ENCODE results near the gene SGPL1. TPM values are rescaled to one million over a fixed set of nuclear protein-coding genes. Genes with fewer than 3 reads are reported as not detected.

SGPL1 gene
- total RNA-seq, 1 donor from 2014 or later, result 98.9 TPM

GRCh38 chr10:70920519-70920918 is 104.8 kb downstream of the SGPL1 start:
- Mint-ChIP-seq H3K9me3 (no peaks in the 10 kb centered on the region), H3K4me1 (peaks cover 5% of the 10 kb centered on the region)
- intact Hi-C loops (cut with micrococcal nuclease), result no loop called here

GRCh38 chr10:70921285-70921684 is 105.5 kb downstream of the SGPL1 start:
- Mint-ChIP-seq H3K9me3 (no peaks in the 10 kb centered on the region), H3K4me3 (no peak overlapping the region), H3K27me3 (peaks cover 4% of the 10 kb centered on the region), H3K27ac (no peak overlapping the region), H3K36me3 (ENCODE audit: low read depth) (no peaks in the 10 kb centered on the region), H3K4me1 (peaks cover 6% of the 10 kb centered on the region)
- no peak for DNase-seq
- intact Hi-C loops (cut with micrococcal nuclease), result no loop called here

More at GRCh38 chr10:70920519-70920918, 104.8 kb downstream of the SGPL1 start:
- H3K36me3 Mint-ChIP-seq (ENCODE audit: low read depth), result no peaks in the 10 kb centered on the region
- H3K4me3 Mint-ChIP-seq, result no peak overlapping the region
- no peak overlapping the region for H3K27ac Mint-ChIP-seq
- peaks cover 4% of the 10 kb centered on the region for H3K27me3 Mint-ChIP-seq
- DNase-seq, result no peak

GRCh38 chr10:70923696-70924095 is 107.9 kb downstream of the SGPL1 start:
- Mint-ChIP-seq H3K36me3 (ENCODE audit: low read depth) (no peaks in the 10 kb centered on the region), H3K4me3 (no peak overlapping the region), H3K27me3 (peaks cover 4% of the 10 kb centered on the region), H3K9me3 (no peaks in the 10 kb centered on the region), H3K4me1 (peaks cover 6% of the 10 kb centered on the region), H3K27ac (no peak overlapping the region)
- intact Hi-C loops (cut with micrococcal nuclease), result no loop called here
- DNase-seq, result no peak

GRCh38 chr10:70925377-70926225 is 109.9 kb downstream of the SGPL1 start:
- Mint-ChIP-seq H3K36me3 (ENCODE audit: low read depth) (no peaks in the 10 kb centered on the region), H3K4me1 (peaks cover 6% of the 10 kb centered on the region), H3K27me3 (peaks cover 4% of the 10 kb centered on the region), H3K27ac (no peak overlapping the region), H3K4me3 (no peak overlapping the region), H3K9me3 (no peaks in the 10 kb centered on the region)
- intact Hi-C loops (cut with micrococcal nuclease), result loop anchor here (5.0 kb wide), 2 partner anchors 282 to 362 kb away; no protein-coding TSS in a partner anchor
- peak; percentile 87 for DNase-seq

- Mint-ChIP-seq H3K27me3 (peaks cover 4% of the 10 kb centered on the region), H3K9me3 (no peaks in the 10 kb centered on the region), H3K27ac (no peak overlapping the region), H3K4me1 (peaks cover 6% of the 10 kb centered on the region), H3K36me3 (ENCODE audit: low read depth) (no peaks in the 10 kb centered on the region), H3K4me3 (no peak overlapping the region)
- DNase-seq, result no peak
- intact Hi-C loops (cut with micrococcal nuclease), result loop anchor here (5.0 kb wide), 2 partner anchors 281 to 361 kb away; no protein-coding TSS in a partner anchor
Observed at GRCh38 chr10:70926226-70927000, 110.7 kb downstream of the SGPL1 start.

GRCh38 chr10:70927189-70927943 is 111.6 kb downstream of the SGPL1 start:
- no peaks in the 10 kb centered on the region for H3K36me3 Mint-ChIP-seq (ENCODE audit: low read depth)
- H3K9me3 Mint-ChIP-seq, result no peaks in the 10 kb centered on the region
- no peak overlapping the region for H3K4me3 Mint-ChIP-seq
- peaks cover 6% of the 10 kb centered on the region for H3K4me1 Mint-ChIP-seq
- H3K27ac Mint-ChIP-seq, result no peak overlapping the region
- DNase-seq, result no peak
- intact Hi-C loops (cut with micrococcal nuclease), result loop anchor here (5.0 kb wide), 2 partner anchors 280 to 360 kb away; no protein-coding TSS in a partner anchor
- H3K27me3 Mint-ChIP-seq, result peaks cover 4% of the 10 kb centered on the region

- Mint-ChIP-seq H3K27ac (no peak overlapping the region), H3K4me3 (no peak overlapping the region), H3K36me3 (ENCODE audit: low read depth) (no peaks in the 10 kb centered on the region), H3K9me3 (no peaks in the 10 kb centered on the region), H3K27me3 (peaks cover 4% of the 10 kb centered on the region), H3K4me1 (peaks cover 6% of the 10 kb centered on the region)
- intact Hi-C loops (cut with micrococcal nuclease), result loop anchor here (5.0 kb wide), 2 partner anchors 279 to 359 kb away; no protein-coding TSS in a partner anchor
- DNase-seq, result no peak
Observed at GRCh38 chr10:70928140-70928539, 112.4 kb downstream of the SGPL1 start.

- Mint-ChIP-seq H3K27me3 (no peaks in the 10 kb centered on the region), H3K4me1 (peaks cover 2% of the 10 kb centered on the region), H3K9me3 (no peaks in the 10 kb centered on the region), H3K4me3 (no peak overlapping the region), H3K36me3 (ENCODE audit: low read depth) (no peaks in the 10 kb centered on the region), H3K27ac (no peak overlapping the region)
- intact Hi-C loops (cut with micrococcal nuclease), result no loop called here
- DNase-seq, result no peak
Observed at GRCh38 chr10:70930263-70931000, 114.7 kb downstream of the SGPL1 start.

Other genes starting within 250 kb of the SGPL1 start
- gene PRF1, start 213.2 kb upstream of the SGPL1 start, total RNA-seq, result 76.5 and 79.9 TPM in 2 replicates
- gene ADAMTS14, start 143.4 kb upstream of the SGPL1 start, total RNA-seq, result 0.33 and 0.52 TPM in 2 replicates
- gene TBATA, start 30.6 kb upstream of the SGPL1 start, total RNA-seq, result not detected in 2 replicates
- gene PCBD1, start 72.6 kb downstream of the SGPL1 start, total RNA-seq, result 63.2 and 67.7 TPM in 2 replicates